Thymus (tissue), 11 donors: ENCODE results near the gene PLEKHG3. TPM values are rescaled to one million over a fixed set of nuclear protein-coding genes. Genes with fewer than 3 reads are reported as not detected.

ENCODE experiments used
- DNase-seq, 9 donors: peaks; one replicate each; pipeline ENCODE4 v3.0.0-alpha.2; 2013; ENCODE audit warnings: low spot score in 9 of 9, low read depth in 6 of 9, missing footprints in 1 of 9
- H3K27ac ChIP-seq, 2 donors: one replicate each; pipeline ENCODE4 v1.5.1; 2013; ENCODE audit warnings: control low read depth in 1 of 2, low read depth in 1 of 2, low read length in 1 of 2, mild to moderate bottlenecking in 1 of 2, moderate library complexity in 1 of 2
- H3K27me3 ChIP-seq, 2 donors: one replicate each; pipeline ENCODE4 v1.5.1; 2013; ENCODE audit warnings: low read length in 1 of 2; ENCODE audit not compliant: control insufficient read depth in 2 of 2, insufficient read depth in 1 of 2
- H3K36me3 ChIP-seq, 2 donors: one replicate each; pipeline ENCODE4 v1.5.1; 2013; ENCODE audit warnings: low read length in 1 of 2, mild to moderate bottlenecking in 1 of 2, moderate library complexity in 1 of 2; ENCODE audit not compliant: control insufficient read depth in 2 of 2, insufficient read depth in 2 of 2
- H3K4me1 ChIP-seq, 2 donors: one replicate each; pipeline ENCODE4 v1.5.1; 2013; ENCODE audit warnings: low read length in 2 of 2; ENCODE audit not compliant: control insufficient read depth in 2 of 2, insufficient read depth in 2 of 2
- H3K4me3 ChIP-seq, 2 donors: one replicate each; pipeline ENCODE4 v1.5.1; 2013; ENCODE audit warnings: low read length in 2 of 2, control low read depth in 1 of 2, mild to moderate bottlenecking in 1 of 2
- H3K9me3 ChIP-seq, 2 donors: one replicate each; pipeline ENCODE4 v1.5.1; 2013; ENCODE audit warnings: low read length in 1 of 2, mild to moderate bottlenecking in 1 of 2; ENCODE audit not compliant: control insufficient read depth in 2 of 2, insufficient read depth in 1 of 2
- WGBS: extraction: QIAGEN DNeasy Blood & Tissue Kit; methylation state at CpG from one replicate; pipeline ENCODE4 v1.1.7; 2013; 5-methylcytosine and 5-hydroxymethylcytosine counted together
- polyA plus RNA-seq: library from polyadenylated mRNA; stranded (reverse); fragments of 200-250 nt; gene quantifications from one replicate; pipeline ENCODE4 v1.2.3, GENCODE V29; 2013
- total RNA-seq: library from RNA; stranded (reverse); fragments of 120-200 nt; gene quantifications from one replicate; pipeline ENCODE4 v1.2.4, GENCODE V29; 2013
- donor health status: healthy.

The PLEKHG3 gene
- total and polyA plus RNA-seq, 2 donors: 7.7 to 8.5 TPM

- no peaks in the 10 kb centered on the region for H3K4me1 ChIP-seq
- no peak for DNase-seq
- WGBS: 98% methylated on average over 18 of the region's 18 CpGs
- H3K9me3 ChIP-seq: peaks cover 0 to 3% of the 10 kb centered on the region in 2 donors
- H3K36me3 ChIP-seq: no peaks in the 10 kb centered on the region
- H3K4me3 ChIP-seq: no peak overlapping the region
- H3K27ac ChIP-seq: no peak overlapping the region
- H3K27me3 ChIP-seq: no peaks in the 10 kb centered on the region
These were observed 68.8 kb downstream of the PLEKHG3 start for GRCh38 chr14:64773046-64773445.

- Histone ChIP-seq H3K27ac (no peak overlapping the region), H3K9me3 (peaks cover 0 to 3% of the 10 kb centered on the region in 2 donors), H3K4me3 (no peak overlapping the region), H3K36me3 (no peaks in the 10 kb centered on the region), H3K4me1 (no peaks in the 10 kb centered on the region), H3K27me3 (no peaks in the 10 kb centered on the region)
- WGBS: 98% methylated on average over 3 of the region's 3 CpGs
- no peak for DNase-seq
These were observed 69.4 kb downstream of the PLEKHG3 start for GRCh38 chr14:64773577-64773976.

DNA sequence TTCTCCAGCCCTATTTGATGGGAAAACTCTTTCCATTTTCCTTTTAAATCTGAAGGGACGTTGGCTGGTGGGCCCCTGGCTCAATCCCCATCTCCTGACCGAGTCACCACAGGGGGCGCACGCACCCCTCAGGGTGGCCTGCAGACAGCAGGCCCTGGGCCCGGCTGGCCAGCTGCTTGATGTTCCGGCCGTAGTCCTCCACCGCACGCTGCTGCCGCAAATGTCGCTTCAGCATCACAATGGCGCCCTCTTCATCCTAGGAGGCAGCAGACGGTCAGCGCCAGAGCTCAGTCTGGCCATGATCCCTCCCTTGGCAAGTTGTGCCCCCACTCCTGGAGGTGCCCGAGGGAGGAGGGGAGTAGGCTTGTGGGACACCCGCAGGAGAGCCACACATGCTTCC is 70.0 kb downstream of the PLEKHG3 start:
- Histone ChIP-seq H3K36me3 (no peaks in the 10 kb centered on the region), H3K27me3 (no peaks in the 10 kb centered on the region), H3K9me3 (peaks cover 0 to 3% of the 10 kb centered on the region in 2 donors), H3K4me3 (no peak overlapping the region), H3K4me1 (no peaks in the 10 kb centered on the region), H3K27ac (no peak overlapping the region)
- 98% methylated on average over 16 of the region's 16 CpGs for WGBS
- no peak for DNase-seq

GRCh38 chr14:64775081-64775777 is 71.0 kb downstream of the PLEKHG3 start:
- 95% methylated on average over 25 of the region's 25 CpGs for WGBS

DNA sequence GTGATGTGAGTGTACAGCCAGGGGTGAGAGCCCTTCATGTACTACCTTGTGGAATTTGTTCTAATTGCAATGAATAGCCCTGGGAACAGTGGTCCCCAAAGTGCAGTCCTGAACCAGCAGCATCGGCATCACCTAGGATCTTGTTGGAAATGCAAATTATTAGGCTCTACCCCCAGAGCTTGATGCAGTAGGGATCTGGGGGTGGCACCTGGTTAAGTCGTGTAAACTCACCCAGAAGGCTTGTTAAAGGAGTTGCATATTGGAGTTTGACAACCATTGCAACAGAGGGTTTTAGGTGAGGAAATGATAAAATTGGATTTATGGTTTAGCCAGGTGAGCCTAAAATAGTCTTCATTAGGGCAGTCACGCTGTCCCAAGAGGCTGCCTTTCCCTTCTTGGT is 73.2 kb downstream of the PLEKHG3 start:
- WGBS: 96% methylated on average over 3 of the region's 3 CpGs

More at GRCh38 chr14:64775081-64775777, 71.0 kb downstream of the PLEKHG3 start:
- Histone ChIP-seq H3K27me3 (no peaks in the 10 kb centered on the region), H3K27ac (no peak overlapping the region), H3K4me1 (no peaks in the 10 kb centered on the region), H3K4me3 (no peak overlapping the region), H3K9me3 (peaks cover 0 to 3% of the 10 kb centered on the region in 2 donors), H3K36me3 (no peaks in the 10 kb centered on the region)
- DNase-seq: no peak

GRCh38 chr14:64778104-64778754 is 74.0 kb downstream of the PLEKHG3 start:
- no peaks in the 10 kb centered on the region for H3K4me1 ChIP-seq
- peaks cover 0 to 3% of the 10 kb centered on the region in 2 donors for H3K9me3 ChIP-seq
- no peaks in the 10 kb centered on the region for H3K27me3 ChIP-seq
- H3K27ac ChIP-seq: no peak overlapping the region
- no peak for DNase-seq
- WGBS: 94% methylated on average over 7 of the region's 7 CpGs
- H3K4me3 ChIP-seq: no peak overlapping the region
- H3K36me3 ChIP-seq: no peaks in the 10 kb centered on the region

More for the DNA sequence above, 73.2 kb downstream of the PLEKHG3 start:
- H3K36me3 ChIP-seq: no peaks in the 10 kb centered on the region
- no peaks in the 10 kb centered on the region for H3K4me1 ChIP-seq
- H3K9me3 ChIP-seq: peaks cover 0 to 3% of the 10 kb centered on the region in 2 donors
- no peak for DNase-seq
- no peak overlapping the region for H3K27ac ChIP-seq
- no peaks in the 10 kb centered on the region for H3K27me3 ChIP-seq
- no peak overlapping the region for H3K4me3 ChIP-seq

GRCh38 chr14:64779472-64779871 is 75.2 kb downstream of the PLEKHG3 start:
- Histone ChIP-seq H3K4me3 (no peak overlapping the region), H3K4me1 (no peaks in the 10 kb centered on the region), H3K9me3 (no peaks in the 10 kb centered on the region), H3K27ac (no peak overlapping the region), H3K27me3 (no peaks in the 10 kb centered on the region), H3K36me3 (no peaks in the 10 kb centered on the region)
- WGBS: 97% methylated on average over 7 of the region's 7 CpGs
- DNase-seq: no peak

- no peaks in the 10 kb centered on the region for H3K36me3 ChIP-seq
- no peaks in the 10 kb centered on the region for H3K9me3 ChIP-seq
- no peaks in the 10 kb centered on the region for H3K27me3 ChIP-seq
- H3K4me1 ChIP-seq: no peaks in the 10 kb centered on the region
- DNase-seq: no peak
- H3K4me3 ChIP-seq: no peak overlapping the region
- 98% methylated on average over 11 of the region's 11 CpGs for WGBS
- H3K27ac ChIP-seq: no peak overlapping the region
These were observed 78.0 kb downstream of the PLEKHG3 start for GRCh38 chr14:64782196-64782595.

DNA sequence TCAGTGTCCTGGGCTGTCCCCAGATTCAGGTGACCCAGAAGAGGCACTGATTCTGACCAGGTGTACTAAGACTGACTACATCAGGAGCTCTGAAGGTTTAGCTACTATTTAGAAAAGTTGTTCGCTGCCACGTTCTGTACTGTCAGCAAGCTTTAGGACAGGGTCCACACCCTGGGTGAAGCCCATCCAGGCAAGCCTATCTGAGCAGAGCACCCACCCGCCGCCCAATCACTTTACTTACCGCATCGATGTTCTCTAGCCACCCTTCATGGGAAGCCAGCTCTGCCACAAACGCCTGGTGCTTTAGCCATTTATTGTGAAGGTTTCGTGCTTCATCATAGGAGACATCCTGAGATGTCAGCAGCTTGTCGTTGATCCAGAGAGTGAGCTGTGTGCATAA is 79.8 kb downstream of the PLEKHG3 start:
- Histone ChIP-seq H3K27ac (no peak overlapping the region), H3K4me3 (no peak overlapping the region), H3K36me3 (no peaks in the 10 kb centered on the region), H3K9me3 (no peaks in the 10 kb centered on the region), H3K27me3 (no peaks in the 10 kb centered on the region), H3K4me1 (no peaks in the 10 kb centered on the region)
- DNase-seq: no peak
- WGBS: over 99% methylated on average over 9 of the region's 9 CpGs
